GM12864 (cell line): ENCODE results near the gene ITGA1.
"Not testable (repeated sequence)": the region's sequence is repeated elsewhere in the genome, so short reads cannot be mapped to it uniquely, and the experiment has no call there.

Source experiments
- DNase-seq: peaks from one replicate; pipeline ENCODE4 v3.0.0-alpha.2; 2011; ENCODE audit warnings: low read depth
- H3K4me3 ChIP-seq: 2 replicates; pipeline ENCODE4 v1.5.1; 2011; ENCODE audit warnings: mild to moderate bottlenecking, low read depth, low read length, control low read depth
- CTCF ChIP-seq: IDR thresholded peaks from 2 replicates; pipeline ENCODE4 v1.5.1; 2011; ENCODE audit warnings: low read depth, mild to moderate bottlenecking, moderate library complexity, low read length, control low read depth, inconsistent platforms; ENCODE audit errors: missing control alignments

The ITGA1 gene

DNA sequence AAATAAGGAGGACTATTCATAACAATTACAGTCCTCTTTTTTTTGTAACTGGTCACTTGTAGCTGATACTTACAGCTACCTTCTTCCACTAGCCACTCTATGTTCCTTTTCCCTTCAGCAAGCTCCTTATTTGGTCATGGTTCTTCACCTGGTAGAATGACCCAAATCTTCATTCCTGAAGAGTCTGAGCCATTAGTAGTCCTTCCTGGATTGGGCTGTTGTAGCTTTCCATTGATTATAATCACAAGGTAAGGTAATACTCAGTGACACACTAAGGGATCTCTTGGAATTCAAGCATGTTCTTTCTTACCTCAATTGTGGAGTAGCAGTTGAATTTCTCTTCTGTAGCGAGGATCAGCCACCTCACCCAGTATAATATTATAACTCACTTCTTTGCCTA is 175.9 kb downstream of the ITGA1 start:
- no peak overlapping the region for H3K4me3 ChIP-seq
- DNase-seq = no peak
- TF ChIP-seq CTCF = no peak

GRCh38 chr5:52964138-52964537 is 176.4 kb downstream of the ITGA1 start:
- H3K4me3 ChIP-seq = no peak overlapping the region
- no peak for DNase-seq
- TF ChIP-seq CTCF = no peak

GRCh38 chr5:52976157-52976556 is 188.4 kb downstream of the ITGA1 start:
- DNase-seq, H3K4me3 ChIP-seq: not testable (repeated sequence)

GRCh38 chr5:52977264-52977897 is 189.7 kb downstream of the ITGA1 start:
- no peak overlapping the region for H3K4me3 ChIP-seq
- no peak for DNase-seq
- no peak for TF ChIP-seq CTCF

DNA sequence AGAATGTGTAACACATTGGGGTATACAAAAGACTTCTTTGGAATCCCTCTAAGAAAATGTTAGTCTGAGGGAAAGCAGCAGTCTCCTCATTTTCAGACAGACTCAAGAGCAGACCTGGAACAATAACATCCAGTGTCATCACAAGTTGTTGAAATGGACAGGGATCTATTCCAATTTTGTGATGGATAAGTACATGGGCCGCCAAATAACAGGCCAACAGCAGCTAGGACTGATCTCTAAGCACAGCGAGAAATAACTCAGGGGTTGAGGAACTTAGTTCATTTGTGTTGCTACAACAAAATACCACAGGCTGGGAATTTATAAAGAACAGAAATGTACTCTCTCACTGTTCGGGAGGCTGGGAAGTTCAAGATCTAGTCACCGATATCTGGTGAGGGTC is 193.8 kb downstream of the ITGA1 start:
- TF ChIP-seq CTCF = no peak
- no peak for DNase-seq
- no peak overlapping the region for H3K4me3 ChIP-seq

DNA sequence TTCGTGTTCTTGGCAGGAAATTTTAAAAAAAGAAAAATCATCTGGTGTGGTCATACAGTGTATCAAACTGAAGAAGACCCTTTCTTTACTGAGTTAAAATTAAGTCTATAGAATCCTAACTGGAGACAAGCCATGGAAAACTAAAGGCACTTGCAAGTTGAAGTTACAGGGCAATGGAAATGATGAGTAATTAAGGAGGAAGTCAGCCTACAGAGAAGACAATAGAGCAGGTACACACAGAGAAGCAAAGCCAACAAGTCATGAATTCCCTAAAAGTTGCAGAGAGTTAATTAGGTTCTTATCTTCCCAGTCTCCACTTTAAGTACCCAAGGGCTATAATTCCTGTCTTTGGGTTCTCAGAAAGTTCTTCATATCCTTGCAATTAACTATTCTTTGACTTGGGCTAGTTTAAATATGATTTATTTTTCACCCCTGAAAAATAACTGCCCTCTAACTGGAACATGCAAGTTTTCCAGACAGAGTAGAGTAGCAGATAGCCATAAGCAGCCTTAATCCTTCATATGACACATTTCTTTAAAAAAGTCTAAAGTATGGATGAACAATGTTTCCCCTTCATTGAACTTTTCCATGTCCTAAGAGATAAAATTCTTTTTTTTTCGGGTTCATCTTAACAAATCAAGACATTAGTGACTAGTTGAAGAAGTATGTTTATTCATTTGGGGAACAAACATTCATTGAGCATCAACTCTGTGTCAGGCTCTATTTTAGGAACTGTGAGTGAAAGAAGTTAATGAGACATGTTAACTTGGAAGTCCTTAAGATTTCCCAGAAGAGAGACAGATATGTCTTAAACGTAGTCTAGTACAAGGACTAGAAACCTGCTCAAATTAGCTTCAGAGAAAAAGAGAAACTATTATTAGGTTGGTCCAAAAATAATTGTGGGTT is 196.3 kb downstream of the ITGA1 start:
- TF ChIP-seq CTCF = no peak
- no peak for DNase-seq
- no peak overlapping the region for H3K4me3 ChIP-seq

DNA sequence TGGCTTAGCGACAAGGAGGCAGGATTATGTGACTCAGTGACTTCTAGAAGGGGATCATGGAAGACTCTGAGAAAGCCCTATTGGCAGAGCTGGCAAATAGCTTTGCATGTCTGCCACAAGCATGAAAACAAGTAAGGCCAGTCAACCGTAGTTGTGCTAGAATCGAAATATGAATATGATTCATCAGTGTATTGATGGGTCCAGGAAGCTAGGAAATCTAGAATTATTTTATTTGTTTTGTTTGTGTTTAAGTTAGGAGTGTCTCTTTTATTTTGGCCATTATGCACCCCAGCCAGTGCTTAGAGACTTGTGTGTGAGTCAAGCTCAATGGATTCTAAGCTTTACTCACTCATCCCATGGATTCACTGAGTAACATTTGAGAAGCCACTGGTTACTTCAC is 197.6 kb downstream of the ITGA1 start:
- TF ChIP-seq CTCF = no peak
- DNase-seq = no peak

More for the DNA sequence above, 197.6 kb downstream of the ITGA1 start:
- H3K4me3 ChIP-seq = no peak overlapping the region
